DOHH2 (cell line): ENCODE measurements around the gene TRIM41.
"Not testable (repeated sequence)": the region's sequence is repeated elsewhere in the genome, so short reads cannot be mapped to it uniquely, and the experiment has no call there.

Experiments used
- CTCF ChIP-seq: fragments of 200-600 bp; sonication (generic); IDR thresholded peaks from one replicate; pipeline ENCODE4 v1.5.1; 2014; ENCODE audit warnings: antibody characterized with exemption, mild to moderate bottlenecking, low read depth, low read length; ENCODE audit not compliant: poor library complexity, severe bottlenecking
- EZH2phosphoT487 ChIP-seq: fragments of 200-600 bp; sonication (generic); IDR thresholded peaks from 2 replicates; pipeline ENCODE4 v1.6.1; 2017; ENCODE audit warnings: borderline replicate concordance, mild to moderate bottlenecking, antibody characterized with exemption, low read length, moderate library complexity, mixed read lengths

DNA sequence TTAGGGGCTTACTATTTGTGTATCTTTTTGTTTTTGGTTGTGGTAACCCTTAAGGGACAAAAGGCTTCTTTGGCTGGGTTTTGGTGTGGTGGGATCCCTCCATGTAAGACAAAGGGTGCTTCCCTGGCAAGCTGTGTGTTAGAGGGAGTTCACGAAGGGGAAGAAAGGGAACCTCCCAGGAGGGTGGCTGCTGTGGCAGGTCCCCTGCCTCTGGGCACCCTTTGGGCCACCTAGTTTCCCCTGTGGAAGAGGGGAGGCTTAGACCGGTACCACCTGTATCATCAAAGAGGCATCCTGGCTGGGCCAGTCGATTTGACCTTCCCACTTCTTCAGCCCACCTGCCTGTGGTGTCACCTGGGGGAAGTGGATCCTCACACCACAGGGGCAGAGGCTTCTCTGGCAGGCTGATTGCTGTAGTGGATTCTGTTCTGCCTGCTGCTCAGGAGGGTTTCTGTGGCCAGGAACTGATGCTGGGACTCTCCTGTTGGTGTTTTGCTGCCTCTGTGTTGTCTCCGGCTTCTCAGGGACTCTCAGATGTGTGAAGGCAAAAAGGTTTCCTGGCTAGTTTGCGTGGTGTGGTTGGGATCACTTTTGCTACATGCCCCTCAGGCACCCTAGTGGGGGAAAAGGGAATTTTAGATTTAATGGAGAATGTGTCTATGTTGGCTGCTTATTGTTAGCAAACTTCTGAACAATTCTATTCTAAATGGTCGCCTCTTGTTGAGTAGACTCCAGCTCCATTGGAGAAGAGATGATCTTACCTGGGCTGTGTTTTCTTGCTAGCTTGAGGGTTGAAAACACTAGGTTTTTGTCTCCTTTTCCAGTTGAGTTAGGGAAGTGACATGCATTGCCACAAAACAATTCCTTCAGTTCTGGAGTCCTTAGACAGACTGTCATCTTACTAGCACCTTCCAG, 61.0 kb downstream of the TRIM41 start:
- not testable (repeated sequence) for TF ChIP-seq CTCF, EZH2phosphoT487
